H1 (cell line): Measurements from ENCODE around the gene RNF130. TPM values are rescaled to one million over a fixed set of nuclear protein-coding genes. Genes with fewer than 3 reads are reported as not detected.

ENCODE experiments used
- BACH1 ChIP-seq: IDR thresholded peaks from 2 replicates; pipeline ENCODE4 v1.6.1; 2012; ENCODE audit warnings: low read length, improper control_type of control experiment
- CREB1 ChIP-seq: IDR thresholded peaks from 2 replicates; pipeline ENCODE4 v1.6.1; 2012; ENCODE audit warnings: inconsistent platforms
- CTBP2 ChIP-seq: IDR thresholded peaks from 2 replicates; pipeline ENCODE4 v1.7.0; 2011; ENCODE audit warnings: borderline replicate concordance, mild to moderate bottlenecking, moderate library complexity, mixed read lengths, low read length; ENCODE audit not compliant: insufficient read depth, insufficient read length
- FOSL1 ChIP-seq: IDR thresholded peaks from 2 replicates; pipeline ENCODE4 v1.6.1; 2011; ENCODE audit warnings: mild to moderate bottlenecking, low read depth, low read length, moderate library complexity; ENCODE audit not compliant: insufficient read depth
- GTF2F1 ChIP-seq: IDR thresholded peaks from 2 replicates; pipeline ENCODE4 v1.6.1; 2012; ENCODE audit warnings: low read depth, low read length, improper control_type of control experiment, borderline replicate concordance
- MAFK ChIP-seq: IDR thresholded peaks from 2 replicates; pipeline ENCODE4 v1.6.1; 2012; ENCODE audit warnings: low read depth, mild to moderate bottlenecking, improper control_type of control experiment, low read length
- SIRT6 ChIP-seq: IDR thresholded peaks from one replicate; pipeline ENCODE4 v1.7.1; 2012; ENCODE audit warnings: low read length, inconsistent platforms
- SP1 ChIP-seq: IDR thresholded peaks from 2 replicates; pipeline ENCODE4 v1.6.1; 2011; ENCODE audit warnings: low read depth, low read length
- TEAD4 ChIP-seq: IDR thresholded peaks from 2 replicates; pipeline ENCODE4 v1.6.1; 2012; ENCODE audit warnings: low read depth, low read length, inconsistent platforms, mixed read lengths
- polyA plus RNA-seq, 7 experiments: library from polyadenylated mRNA; depleted of rRNA in 3 of 7; stranded (reverse) in 5 of 7; unstranded in 2 of 7; fragments of >200 nt in 5 of 7; fragments of 200-250 nt in 2 of 7; gene quantifications; 1 replicate in 5 of 7; 2 replicates in 1 of 7; 4 replicates in 1 of 7; pipeline versions ENCODE4 v1.2.1 to v1.2.3, GENCODE V29; 2011 to 2013; ENCODE audit warnings: missing spikeins in 2 of 7, mixed read lengths in 2 of 7
- total RNA-seq: library from RNA; stranded (reverse); fragmentation: NEBNext Ultra II Directional; extraction: Animal tissue kit (Norgen Biotek cat#: 25700); gene quantifications from 2 replicates; pipeline ENCODE4 v1.2.1, GENCODE V29; 2021
- TF ChIP-seq, protein P1 (sequence below): fragments of 300-600 bp; sonication (generic); IDR thresholded peaks from 2 replicates; pipeline ENCODE4 v1.7.1; 2012; ENCODE audit warnings: low read length, moderate library complexity, mild to moderate bottlenecking, inconsistent platforms; ENCODE audit not compliant: insufficient replicate concordance
- TF ChIP-seq, protein P2 (sequence below): IDR thresholded peaks from 2 replicates; pipeline ENCODE4 v1.6.1; 2012; ENCODE audit warnings: inconsistent platforms

The RNF130 gene
- total and polyA plus RNA-seq, 2 of the 8 experiments (the other 6 are each of a cell fraction or from before 2014, with no cell fraction given): 65.1 to 70.0 TPM

DNA sequence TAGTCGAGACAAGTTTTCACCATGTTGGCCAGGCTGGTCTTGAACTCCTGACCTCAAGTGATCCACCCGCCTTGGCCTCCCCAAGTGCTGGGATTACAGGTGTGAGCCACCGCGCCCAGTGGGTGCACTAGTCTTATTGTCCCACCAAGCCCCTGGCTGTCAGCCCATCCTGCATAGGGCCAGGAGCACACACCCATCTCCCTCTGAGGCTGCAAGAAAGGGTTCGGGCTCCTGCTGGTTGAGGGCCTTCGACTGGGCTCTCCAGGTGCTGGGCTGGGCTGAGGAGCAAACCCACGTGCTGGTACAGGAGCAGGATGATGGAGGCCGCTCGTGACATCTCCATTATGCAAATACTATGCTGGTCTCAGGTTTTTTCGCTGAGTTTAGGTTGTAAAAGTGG, 25.1 kb upstream of the RNF130 start (continued):
- TF ChIP-seq, protein P1, sequence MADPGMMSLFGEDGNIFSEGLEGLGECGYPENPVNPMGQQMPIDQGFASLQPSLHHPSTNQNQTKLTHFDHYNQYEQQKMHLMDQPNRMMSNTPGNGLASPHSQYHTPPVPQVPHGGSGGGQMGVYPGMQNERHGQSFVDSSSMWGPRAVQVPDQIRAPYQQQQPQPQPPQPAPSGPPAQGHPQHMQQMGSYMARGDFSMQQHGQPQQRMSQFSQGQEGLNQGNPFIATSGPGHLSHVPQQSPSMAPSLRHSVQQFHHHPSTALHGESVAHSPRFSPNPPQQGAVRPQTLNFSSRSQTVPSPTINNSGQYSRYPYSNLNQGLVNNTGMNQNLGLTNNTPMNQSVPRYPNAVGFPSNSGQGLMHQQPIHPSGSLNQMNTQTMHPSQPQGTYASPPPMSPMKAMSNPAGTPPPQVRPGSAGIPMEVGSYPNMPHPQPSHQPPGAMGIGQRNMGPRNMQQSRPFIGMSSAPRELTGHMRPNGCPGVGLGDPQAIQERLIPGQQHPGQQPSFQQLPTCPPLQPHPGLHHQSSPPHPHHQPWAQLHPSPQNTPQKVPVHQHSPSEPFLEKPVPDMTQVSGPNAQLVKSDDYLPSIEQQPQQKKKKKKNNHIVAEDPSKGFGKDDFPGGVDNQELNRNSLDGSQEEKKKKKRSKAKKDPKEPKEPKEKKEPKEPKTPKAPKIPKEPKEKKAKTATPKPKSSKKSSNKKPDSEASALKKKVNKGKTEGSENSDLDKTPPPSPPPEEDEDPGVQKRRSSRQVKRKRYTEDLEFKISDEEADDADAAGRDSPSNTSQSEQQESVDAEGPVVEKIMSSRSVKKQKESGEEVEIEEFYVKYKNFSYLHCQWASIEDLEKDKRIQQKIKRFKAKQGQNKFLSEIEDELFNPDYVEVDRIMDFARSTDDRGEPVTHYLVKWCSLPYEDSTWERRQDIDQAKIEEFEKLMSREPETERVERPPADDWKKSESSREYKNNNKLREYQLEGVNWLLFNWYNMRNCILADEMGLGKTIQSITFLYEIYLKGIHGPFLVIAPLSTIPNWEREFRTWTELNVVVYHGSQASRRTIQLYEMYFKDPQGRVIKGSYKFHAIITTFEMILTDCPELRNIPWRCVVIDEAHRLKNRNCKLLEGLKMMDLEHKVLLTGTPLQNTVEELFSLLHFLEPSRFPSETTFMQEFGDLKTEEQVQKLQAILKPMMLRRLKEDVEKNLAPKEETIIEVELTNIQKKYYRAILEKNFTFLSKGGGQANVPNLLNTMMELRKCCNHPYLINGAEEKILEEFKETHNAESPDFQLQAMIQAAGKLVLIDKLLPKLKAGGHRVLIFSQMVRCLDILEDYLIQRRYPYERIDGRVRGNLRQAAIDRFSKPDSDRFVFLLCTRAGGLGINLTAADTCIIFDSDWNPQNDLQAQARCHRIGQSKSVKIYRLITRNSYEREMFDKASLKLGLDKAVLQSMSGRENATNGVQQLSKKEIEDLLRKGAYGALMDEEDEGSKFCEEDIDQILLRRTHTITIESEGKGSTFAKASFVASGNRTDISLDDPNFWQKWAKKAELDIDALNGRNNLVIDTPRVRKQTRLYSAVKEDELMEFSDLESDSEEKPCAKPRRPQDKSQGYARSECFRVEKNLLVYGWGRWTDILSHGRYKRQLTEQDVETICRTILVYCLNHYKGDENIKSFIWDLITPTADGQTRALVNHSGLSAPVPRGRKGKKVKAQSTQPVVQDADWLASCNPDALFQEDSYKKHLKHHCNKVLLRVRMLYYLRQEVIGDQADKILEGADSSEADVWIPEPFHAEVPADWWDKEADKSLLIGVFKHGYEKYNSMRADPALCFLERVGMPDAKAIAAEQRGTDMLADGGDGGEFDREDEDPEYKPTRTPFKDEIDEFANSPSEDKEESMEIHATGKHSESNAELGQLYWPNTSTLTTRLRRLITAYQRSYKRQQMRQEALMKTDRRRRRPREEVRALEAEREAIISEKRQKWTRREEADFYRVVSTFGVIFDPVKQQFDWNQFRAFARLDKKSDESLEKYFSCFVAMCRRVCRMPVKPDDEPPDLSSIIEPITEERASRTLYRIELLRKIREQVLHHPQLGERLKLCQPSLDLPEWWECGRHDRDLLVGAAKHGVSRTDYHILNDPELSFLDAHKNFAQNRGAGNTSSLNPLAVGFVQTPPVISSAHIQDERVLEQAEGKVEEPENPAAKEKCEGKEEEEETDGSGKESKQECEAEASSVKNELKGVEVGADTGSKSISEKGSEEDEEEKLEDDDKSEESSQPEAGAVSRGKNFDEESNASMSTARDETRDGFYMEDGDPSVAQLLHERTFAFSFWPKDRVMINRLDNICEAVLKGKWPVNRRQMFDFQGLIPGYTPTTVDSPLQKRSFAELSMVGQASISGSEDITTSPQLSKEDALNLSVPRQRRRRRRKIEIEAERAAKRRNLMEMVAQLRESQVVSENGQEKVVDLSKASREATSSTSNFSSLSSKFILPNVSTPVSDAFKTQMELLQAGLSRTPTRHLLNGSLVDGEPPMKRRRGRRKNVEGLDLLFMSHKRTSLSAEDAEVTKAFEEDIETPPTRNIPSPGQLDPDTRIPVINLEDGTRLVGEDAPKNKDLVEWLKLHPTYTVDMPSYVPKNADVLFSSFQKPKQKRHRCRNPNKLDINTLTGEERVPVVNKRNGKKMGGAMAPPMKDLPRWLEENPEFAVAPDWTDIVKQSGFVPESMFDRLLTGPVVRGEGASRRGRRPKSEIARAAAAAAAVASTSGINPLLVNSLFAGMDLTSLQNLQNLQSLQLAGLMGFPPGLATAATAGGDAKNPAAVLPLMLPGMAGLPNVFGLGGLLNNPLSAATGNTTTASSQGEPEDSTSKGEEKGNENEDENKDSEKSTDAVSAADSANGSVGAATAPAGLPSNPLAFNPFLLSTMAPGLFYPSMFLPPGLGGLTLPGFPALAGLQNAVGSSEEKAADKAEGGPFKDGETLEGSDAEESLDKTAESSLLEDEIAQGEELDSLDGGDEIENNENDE: no peak
- no peak for TF ChIP-seq CTBP2
- TF ChIP-seq, protein P2, sequence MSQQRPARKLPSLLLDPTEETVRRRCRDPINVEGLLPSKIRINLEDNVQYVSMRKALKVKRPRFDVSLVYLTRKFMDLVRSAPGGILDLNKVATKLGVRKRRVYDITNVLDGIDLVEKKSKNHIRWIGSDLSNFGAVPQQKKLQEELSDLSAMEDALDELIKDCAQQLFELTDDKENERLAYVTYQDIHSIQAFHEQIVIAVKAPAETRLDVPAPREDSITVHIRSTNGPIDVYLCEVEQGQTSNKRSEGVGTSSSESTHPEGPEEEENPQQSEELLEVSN: no peak
- TF ChIP-seq BACH1: no peak
- no peak for TF ChIP-seq MAFK
- TF ChIP-seq GTF2F1: no peak
- TF ChIP-seq FOSL1: no peak
- no peak for TF ChIP-seq CREB1
- TF ChIP-seq SP1: no peak
- TF ChIP-seq TEAD4: no peak
- TF ChIP-seq SIRT6: no peak
